GM12878 (cell line): ENCODE measurements around the gene MVB12B.

ENCODE experiments used
- LARP7 ChIP-seq: fragments of 450-650 bp; IDR thresholded peaks from 2 replicates; pipeline ENCODE4 v1.6.1; 2017; ENCODE audit warnings: mild to moderate bottlenecking
- MXI1 ChIP-seq: fragments of 150-350 bp; IDR thresholded peaks from 2 replicates; pipeline ENCODE4 v1.6.1; 2011; ENCODE audit warnings: low read depth, mild to moderate bottlenecking, inconsistent platforms, low read length, improper control_type of control experiment
- TCF7 ChIP-seq: IDR thresholded peaks from 2 replicates; pipeline ENCODE4 v1.6.1; 2014; ENCODE audit warnings: antibody characterized with exemption, borderline replicate concordance
- TF ChIP-seq, protein P1 (sequence below): IDR thresholded peaks from 2 replicates; pipeline ENCODE4 v1.6.1; 2011; ENCODE audit warnings: low read depth, low read length, improper control_type of control experiment, borderline replicate concordance
- TF ChIP-seq, protein P2 (sequence below), 3 experiments: IDR thresholded peaks in 2 of 3; conservative IDR thresholded peaks in 1 of 3; 2 replicates each; pipeline ENCODE4 v1.5.1; 2011; ENCODE audit warnings: low read depth in 3 of 3, low read length in 3 of 3, mild to moderate bottlenecking in 3 of 3, control low read depth in 2 of 3, moderate library complexity in 2 of 3, inconsistent platforms in 1 of 3, mixed read lengths in 1 of 3; ENCODE audit not compliant: control insufficient read depth in 2 of 3, insufficient read depth in 1 of 3; ENCODE audit errors: extremely low read depth in 1 of 3
- TF ChIP-seq, protein P3 (sequence below): fragments of 450-650 bp; IDR thresholded peaks from 2 replicates; pipeline ENCODE4 v1.6.1; 2017; ENCODE audit warnings: mild to moderate bottlenecking

DNA sequence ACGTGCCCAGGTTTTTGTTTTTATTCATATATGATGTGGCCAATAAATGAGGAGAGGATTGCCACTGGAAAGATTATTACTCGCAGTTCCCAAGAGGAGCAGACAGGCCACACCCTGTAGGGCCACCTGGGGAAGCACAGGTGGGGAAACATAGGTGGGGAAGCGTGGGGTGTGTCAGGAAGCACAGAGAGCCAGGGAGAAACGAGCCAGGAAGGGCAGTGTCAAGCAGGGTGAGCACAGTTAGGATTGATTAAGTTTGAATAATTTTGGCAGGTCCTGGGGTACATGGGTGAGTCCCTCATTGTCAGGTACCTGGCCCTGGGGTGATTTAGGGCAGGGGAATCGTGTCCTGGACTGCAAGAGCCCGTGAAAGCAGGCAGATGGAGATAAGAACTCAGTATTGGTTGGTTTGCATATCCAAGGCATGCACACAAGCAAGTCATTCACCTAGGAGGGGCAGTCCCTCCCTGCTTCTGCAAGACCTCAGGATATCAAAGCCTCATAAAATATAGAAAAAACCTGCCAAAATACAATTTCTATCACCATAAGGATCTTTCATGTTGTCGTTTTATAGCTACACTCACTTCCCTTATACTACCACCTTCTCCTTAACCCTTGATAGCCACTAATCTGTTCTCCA lies 22.4 kb downstream of the MVB12B start:
- TF ChIP-seq MXI1: no peak
- TF ChIP-seq LARP7: no peak
- TF ChIP-seq, protein P1, sequence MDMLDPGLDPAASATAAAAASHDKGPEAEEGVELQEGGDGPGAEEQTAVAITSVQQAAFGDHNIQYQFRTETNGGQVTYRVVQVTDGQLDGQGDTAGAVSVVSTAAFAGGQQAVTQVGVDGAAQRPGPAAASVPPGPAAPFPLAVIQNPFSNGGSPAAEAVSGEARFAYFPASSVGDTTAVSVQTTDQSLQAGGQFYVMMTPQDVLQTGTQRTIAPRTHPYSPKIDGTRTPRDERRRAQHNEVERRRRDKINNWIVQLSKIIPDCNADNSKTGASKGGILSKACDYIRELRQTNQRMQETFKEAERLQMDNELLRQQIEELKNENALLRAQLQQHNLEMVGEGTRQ: no peak
- TF ChIP-seq, protein P2, sequence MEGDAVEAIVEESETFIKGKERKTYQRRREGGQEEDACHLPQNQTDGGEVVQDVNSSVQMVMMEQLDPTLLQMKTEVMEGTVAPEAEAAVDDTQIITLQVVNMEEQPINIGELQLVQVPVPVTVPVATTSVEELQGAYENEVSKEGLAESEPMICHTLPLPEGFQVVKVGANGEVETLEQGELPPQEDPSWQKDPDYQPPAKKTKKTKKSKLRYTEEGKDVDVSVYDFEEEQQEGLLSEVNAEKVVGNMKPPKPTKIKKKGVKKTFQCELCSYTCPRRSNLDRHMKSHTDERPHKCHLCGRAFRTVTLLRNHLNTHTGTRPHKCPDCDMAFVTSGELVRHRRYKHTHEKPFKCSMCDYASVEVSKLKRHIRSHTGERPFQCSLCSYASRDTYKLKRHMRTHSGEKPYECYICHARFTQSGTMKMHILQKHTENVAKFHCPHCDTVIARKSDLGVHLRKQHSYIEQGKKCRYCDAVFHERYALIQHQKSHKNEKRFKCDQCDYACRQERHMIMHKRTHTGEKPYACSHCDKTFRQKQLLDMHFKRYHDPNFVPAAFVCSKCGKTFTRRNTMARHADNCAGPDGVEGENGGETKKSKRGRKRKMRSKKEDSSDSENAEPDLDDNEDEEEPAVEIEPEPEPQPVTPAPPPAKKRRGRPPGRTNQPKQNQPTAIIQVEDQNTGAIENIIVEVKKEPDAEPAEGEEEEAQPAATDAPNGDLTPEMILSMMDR (IDR thresholded peaks at IDR 0.05 in 2 of 3, conservative IDR thresholded peaks at IDR 0.05 in 1 of 3; ENCODE audit: control insufficient read depth in 2 of 3, extremely low read depth in 1 of 3, insufficient read depth in 1 of 3, low read depth in 3 of 3, low read length in 3 of 3): no peak
- no peak for TF ChIP-seq TCF7
- TF ChIP-seq, protein P3, sequence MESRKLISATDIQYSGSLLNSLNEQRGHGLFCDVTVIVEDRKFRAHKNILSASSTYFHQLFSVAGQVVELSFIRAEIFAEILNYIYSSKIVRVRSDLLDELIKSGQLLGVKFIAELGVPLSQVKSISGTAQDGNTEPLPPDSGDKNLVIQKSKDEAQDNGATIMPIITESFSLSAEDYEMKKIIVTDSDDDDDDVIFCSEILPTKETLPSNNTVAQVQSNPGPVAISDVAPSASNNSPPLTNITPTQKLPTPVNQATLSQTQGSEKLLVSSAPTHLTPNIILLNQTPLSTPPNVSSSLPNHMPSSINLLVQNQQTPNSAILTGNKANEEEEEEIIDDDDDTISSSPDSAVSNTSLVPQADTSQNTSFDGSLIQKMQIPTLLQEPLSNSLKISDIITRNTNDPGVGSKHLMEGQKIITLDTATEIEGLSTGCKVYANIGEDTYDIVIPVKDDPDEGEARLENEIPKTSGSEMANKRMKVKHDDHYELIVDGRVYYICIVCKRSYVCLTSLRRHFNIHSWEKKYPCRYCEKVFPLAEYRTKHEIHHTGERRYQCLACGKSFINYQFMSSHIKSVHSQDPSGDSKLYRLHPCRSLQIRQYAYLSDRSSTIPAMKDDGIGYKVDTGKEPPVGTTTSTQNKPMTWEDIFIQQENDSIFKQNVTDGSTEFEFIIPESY: no peak
